ENCODE data around the gene PPP2R2C.

PPP2R2C gene

GRCh38 chr4:6278801-6279197 lies 193.6 kb downstream of the PPP2R2C start:
- no peak for DNase-seq

GRCh38 chr4:6277935-6278800 lies 194.2 kb downstream of the PPP2R2C start:
- DNase-seq = no peak

GRCh38 chr4:6277139-6277802 lies 195.1 kb downstream of the PPP2R2C start:
- no peak for DNase-seq

GRCh38 chr4:6275898-6276806 lies 196.3 kb downstream of the PPP2R2C start:
- no peak for DNase-seq

GRCh38 chr4:6275351-6275750 lies 197.1 kb downstream of the PPP2R2C start:
- no peak for DNase-seq

GRCh38 chr4:6273661-6273990 lies 198.8 kb downstream of the PPP2R2C start:
- no peak for DNase-seq

- DNase-seq = no peak
Observed at GRCh38 chr4:6272863-6273660, 199.4 kb downstream of the PPP2R2C start.

- no peak for DNase-seq
Observed at GRCh38 chr4:6271701-6272465, 200.5 kb downstream of the PPP2R2C start.

- DNase-seq = no peak
Observed at GRCh38 chr4:6271206-6271605, 201.2 kb downstream of the PPP2R2C start.

- DNase-seq = no peak
Observed at GRCh38 chr4:6270636-6271121, 201.7 kb downstream of the PPP2R2C start.

Measured in CD4-positive, alpha-beta T cell treated with Interferon gamma for 1 hour (primary cell).